ENCODE measurements around the gene CCDC28B.
A peak's percentile ranks its signal among the peaks of the same experiment; 100 is the strongest.
"Not testable (repeated sequence)": the region's sequence is repeated elsewhere in the genome, so short reads cannot be mapped to it uniquely, and the experiment has no call there.

The CCDC28B gene

GRCh38 chr1:32200226-32201010, at the start of gene CCDC28B:
CCDC28B (plus strand) TSS chr1:32200595; CDS start chr1:32201936, 1,341 bp downstream.
- Histone ChIP-seq H3K4me1 (ENCODE audit: control insufficient read depth, insufficient read depth, low read length) (peaks cover 38% of the 10 kb centered on the region), H3K9me3 (ENCODE audit: control insufficient read depth in 2 of 2, low read length in 2 of 2) (no peaks in the 10 kb centered on the region), H3K9ac (ENCODE audit: low read length in 2 of 2) (peak within 1 kb of the TSS; percentile 84 to 92), H3K27ac (ENCODE audit: low read length) (peak within 1 kb of the TSS; percentile 83), H3K4me3 (ENCODE audit: low read length in 2 of 2) (peak within 1 kb of the TSS; percentile 86 to 91), H3K36me3 (ENCODE audit: control insufficient read depth in 2 of 2, insufficient read depth in 2 of 2, low read length in 2 of 2) (peaks cover 16 to 30% of the 10 kb centered on the region in 2 donors), H3K27me3 (ENCODE audit: control insufficient read depth in 1 of 2, insufficient read depth in 2 of 2, low read length in 2 of 2) (no peaks in the 10 kb centered on the region)

DNA sequence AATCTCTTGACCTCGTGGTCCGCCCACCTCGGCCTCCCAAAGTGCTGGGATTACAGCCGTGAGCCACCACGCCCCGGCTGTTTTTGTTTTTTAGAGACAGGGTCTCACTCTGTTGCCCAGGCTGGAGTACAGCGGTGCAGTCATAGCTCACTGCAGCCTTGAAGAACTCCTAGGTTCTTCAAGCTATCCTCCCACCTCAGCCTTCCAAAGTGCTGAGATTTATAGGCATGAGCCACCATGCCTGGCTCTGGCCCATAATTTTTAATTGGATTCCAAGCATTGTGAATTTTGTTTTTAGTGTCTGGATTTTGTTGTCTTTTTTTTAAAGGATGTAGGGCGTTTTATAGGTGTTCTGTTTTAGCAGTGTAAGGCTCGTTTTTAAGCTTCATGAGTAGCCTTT, 49.5 kb upstream of the CCDC28B start:
- H3K27ac ChIP-seq (ENCODE audit: low read length): no peak overlapping the region
- H3K9ac ChIP-seq (ENCODE audit: low read length in 2 of 2): no peak overlapping the region
- peaks cover 4% of the 10 kb centered on the region for H3K4me1 ChIP-seq (ENCODE audit: control insufficient read depth, insufficient read depth, low read length)
- H3K9me3 ChIP-seq (ENCODE audit: control insufficient read depth in 2 of 2, low read length in 2 of 2): no peaks in the 10 kb centered on the region
- H3K27me3 ChIP-seq (ENCODE audit: control insufficient read depth in 1 of 2, insufficient read depth in 2 of 2, low read length in 2 of 2): no peaks in the 10 kb centered on the region
- H3K4me3 ChIP-seq (ENCODE audit: low read length in 2 of 2): no peak overlapping the region
- H3K36me3 ChIP-seq (ENCODE audit: control insufficient read depth in 2 of 2, insufficient read depth in 2 of 2, low read length in 2 of 2): peaks cover 2% of the 10 kb centered on the region in 2 donors

- Histone ChIP-seq H3K9ac (ENCODE audit: low read length in 2 of 2) (no peak overlapping the region), H3K4me3 (ENCODE audit: low read length in 2 of 2) (no peak overlapping the region), H3K27me3 (ENCODE audit: control insufficient read depth in 1 of 2, insufficient read depth in 2 of 2, low read length in 2 of 2) (no peaks in the 10 kb centered on the region), H3K36me3 (ENCODE audit: control insufficient read depth in 2 of 2, insufficient read depth in 2 of 2, low read length in 2 of 2) (peaks cover 5 to 7% of the 10 kb centered on the region in 2 donors), H3K27ac (ENCODE audit: low read length) (no peak overlapping the region), H3K4me1 (ENCODE audit: control insufficient read depth, insufficient read depth, low read length) (peaks cover 4% of the 10 kb centered on the region), H3K9me3 (ENCODE audit: control insufficient read depth in 2 of 2, low read length in 2 of 2) (no peaks in the 10 kb centered on the region)
Measured at GRCh38 chr1:32151319-32151787, 49.0 kb upstream of the CCDC28B start.

GRCh38 chr1:32159189-32159588, 41.2 kb upstream of the CCDC28B start:
- Histone ChIP-seq H3K36me3 (ENCODE audit: control insufficient read depth in 2 of 2, insufficient read depth in 2 of 2, low read length in 2 of 2) (peaks cover 67 to 72% of the 10 kb centered on the region in 2 donors), H3K27ac (ENCODE audit: low read length) (no peak overlapping the region), H3K27me3 (ENCODE audit: control insufficient read depth in 1 of 2, insufficient read depth in 2 of 2, low read length in 2 of 2) (no peaks in the 10 kb centered on the region), H3K9me3 (ENCODE audit: control insufficient read depth in 2 of 2, low read length in 2 of 2) (no peaks in the 10 kb centered on the region), H3K4me1 (ENCODE audit: control insufficient read depth, insufficient read depth, low read length) (no peaks in the 10 kb centered on the region), H3K9ac (ENCODE audit: low read length in 2 of 2) (no peak overlapping the region), H3K4me3 (ENCODE audit: low read length in 2 of 2) (no peak overlapping the region)

DNA sequence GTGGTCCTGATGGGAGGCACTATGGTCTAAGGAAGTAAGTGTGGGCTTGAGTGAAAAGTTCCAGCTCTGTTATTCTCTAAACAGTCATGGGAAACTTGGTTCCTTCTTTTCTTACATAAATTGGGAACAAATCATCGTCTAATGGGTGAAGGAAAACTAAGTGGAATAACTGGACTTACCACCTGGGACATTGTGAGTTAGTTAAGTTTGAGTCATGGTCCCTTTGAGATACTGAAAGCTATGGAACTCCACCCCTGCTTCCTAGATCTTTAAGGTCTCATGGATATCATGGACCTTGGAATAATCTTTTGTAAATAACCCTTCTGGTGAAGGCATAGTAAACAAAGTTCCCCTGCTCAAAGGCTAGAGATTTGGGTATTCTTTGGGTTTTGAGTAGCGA, 37.0 kb upstream of the CCDC28B start:
- peaks cover 55 to 62% of the 10 kb centered on the region in 2 donors for H3K36me3 ChIP-seq (ENCODE audit: control insufficient read depth in 2 of 2, insufficient read depth in 2 of 2, low read length in 2 of 2)
- H3K4me1 ChIP-seq (ENCODE audit: control insufficient read depth, insufficient read depth, low read length): no peaks in the 10 kb centered on the region
- H3K9me3 ChIP-seq (ENCODE audit: control insufficient read depth in 2 of 2, low read length in 2 of 2): no peaks in the 10 kb centered on the region
- H3K9ac ChIP-seq (ENCODE audit: low read length in 2 of 2): no peak overlapping the region
- H3K27me3 ChIP-seq (ENCODE audit: control insufficient read depth in 1 of 2, insufficient read depth in 2 of 2, low read length in 2 of 2): no peaks in the 10 kb centered on the region
- H3K4me3 ChIP-seq (ENCODE audit: low read length in 2 of 2): no peak overlapping the region
- H3K27ac ChIP-seq (ENCODE audit: low read length): no peak overlapping the region

DNA sequence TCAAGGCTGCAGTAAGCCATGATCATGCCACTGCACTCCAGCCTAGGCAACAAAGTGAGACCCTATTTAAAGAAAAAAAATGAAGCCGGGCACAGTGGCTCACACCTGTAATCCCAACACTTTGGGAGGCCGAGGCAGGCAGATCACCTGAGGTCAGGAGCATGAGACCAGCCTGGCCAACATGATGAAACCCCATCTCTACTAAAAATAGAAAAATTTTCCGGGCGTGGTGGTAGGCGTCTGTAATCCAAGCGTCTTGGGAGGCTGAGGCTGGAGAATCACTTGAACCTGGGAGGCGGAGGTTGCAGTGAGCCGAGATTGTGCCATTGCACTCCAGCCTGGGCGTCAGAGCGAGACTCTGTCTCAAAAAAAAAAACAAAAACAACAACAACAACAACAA, 34.8 kb upstream of the CCDC28B start:
- not testable (repeated sequence) for H3K4me1 ChIP-seq (ENCODE audit: control insufficient read depth, insufficient read depth, low read length); H3K9me3 ChIP-seq (ENCODE audit: control insufficient read depth in 2 of 2, low read length in 2 of 2); H3K9ac ChIP-seq (ENCODE audit: low read length in 2 of 2); H3K4me3 ChIP-seq (ENCODE audit: low read length in 2 of 2); H3K27ac ChIP-seq (ENCODE audit: low read length); H3K27me3 ChIP-seq (ENCODE audit: control insufficient read depth in 1 of 2, insufficient read depth in 2 of 2, low read length in 2 of 2)
- peaks cover 49 to 57% of the 10 kb centered on the region in 2 donors for H3K36me3 ChIP-seq (ENCODE audit: control insufficient read depth in 2 of 2, insufficient read depth in 2 of 2, low read length in 2 of 2)

- Histone ChIP-seq H3K4me1 (ENCODE audit: control insufficient read depth, insufficient read depth, low read length) (no peaks in the 10 kb centered on the region), H3K27me3 (ENCODE audit: control insufficient read depth in 1 of 2, insufficient read depth in 2 of 2, low read length in 2 of 2) (no peaks in the 10 kb centered on the region), H3K36me3 (ENCODE audit: control insufficient read depth in 2 of 2, insufficient read depth in 2 of 2, low read length in 2 of 2) (peaks cover 45 to 47% of the 10 kb centered on the region in 2 donors), H3K4me3 (ENCODE audit: low read length in 2 of 2) (no peak overlapping the region), H3K9me3 (ENCODE audit: control insufficient read depth in 2 of 2, low read length in 2 of 2) (no peaks in the 10 kb centered on the region), H3K9ac (ENCODE audit: low read length in 2 of 2) (no peak overlapping the region), H3K27ac (ENCODE audit: low read length) (no peak overlapping the region)
Measured at GRCh38 chr1:32170991-32171390, 29.4 kb upstream of the CCDC28B start.

DNA sequence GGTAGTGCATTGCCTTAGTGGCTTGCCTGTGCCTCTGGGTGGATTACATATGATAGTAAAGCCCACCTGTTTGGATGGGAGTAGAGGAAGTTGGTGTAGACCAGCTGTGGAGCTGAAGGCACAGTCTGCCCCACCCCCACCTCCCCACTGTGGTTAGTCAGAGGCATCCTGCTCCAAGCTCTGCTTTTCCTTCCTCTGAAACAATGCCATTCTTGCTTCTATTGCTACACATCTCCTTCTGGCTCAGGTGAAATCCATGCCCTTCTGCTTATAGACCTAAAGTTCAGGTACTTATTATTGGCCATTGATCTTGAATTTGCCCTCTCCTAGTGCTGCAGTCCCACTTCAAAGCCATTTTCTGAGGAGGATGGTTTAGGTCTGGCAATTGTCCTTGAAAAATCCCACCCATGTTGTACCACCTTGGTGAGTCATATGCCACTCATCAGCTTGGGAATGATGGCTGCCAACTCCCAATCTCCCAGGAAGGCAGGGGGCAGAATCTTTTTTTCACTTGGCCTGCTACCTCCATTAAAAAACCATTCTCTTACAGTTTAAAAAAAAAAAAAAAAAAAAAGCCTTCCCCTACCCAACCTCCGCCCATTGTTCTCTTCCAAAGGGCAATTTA, 27.7 kb upstream of the CCDC28B start:
- H3K4me1 ChIP-seq (ENCODE audit: control insufficient read depth, insufficient read depth, low read length): no peaks in the 10 kb centered on the region
- no peaks in the 10 kb centered on the region for H3K27me3 ChIP-seq (ENCODE audit: control insufficient read depth in 1 of 2, insufficient read depth in 2 of 2, low read length in 2 of 2)
- H3K36me3 ChIP-seq (ENCODE audit: control insufficient read depth in 2 of 2, insufficient read depth in 2 of 2, low read length in 2 of 2): peaks cover 36 to 39% of the 10 kb centered on the region in 2 donors
- H3K27ac ChIP-seq (ENCODE audit: low read length): no peak overlapping the region
- no peak overlapping the region for H3K9ac ChIP-seq (ENCODE audit: low read length in 2 of 2)
- no peaks in the 10 kb centered on the region for H3K9me3 ChIP-seq (ENCODE audit: control insufficient read depth in 2 of 2, low read length in 2 of 2)
- no peak overlapping the region for H3K4me3 ChIP-seq (ENCODE audit: low read length in 2 of 2)

GRCh38 chr1:32178380-32179192, 21.8 kb upstream of the CCDC28B start:
- Histone ChIP-seq H3K36me3 (ENCODE audit: control insufficient read depth in 2 of 2, insufficient read depth in 2 of 2, low read length in 2 of 2) (peaks cover 9 to 10% of the 10 kb centered on the region in 2 donors), H3K9ac (ENCODE audit: low read length in 2 of 2) (peak overlapping the region; percentile 68 to 87), H3K27ac (ENCODE audit: low read length) (peak overlapping the region; percentile 90), H3K4me1 (ENCODE audit: control insufficient read depth, insufficient read depth, low read length) (peaks cover 23% of the 10 kb centered on the region), H3K27me3 (ENCODE audit: control insufficient read depth in 1 of 2, insufficient read depth in 2 of 2, low read length in 2 of 2) (no peaks in the 10 kb centered on the region), H3K9me3 (ENCODE audit: control insufficient read depth in 2 of 2, low read length in 2 of 2) (no peaks in the 10 kb centered on the region), H3K4me3 (ENCODE audit: low read length in 2 of 2) (peak overlapping the region; percentile 78 to 81)

DNA sequence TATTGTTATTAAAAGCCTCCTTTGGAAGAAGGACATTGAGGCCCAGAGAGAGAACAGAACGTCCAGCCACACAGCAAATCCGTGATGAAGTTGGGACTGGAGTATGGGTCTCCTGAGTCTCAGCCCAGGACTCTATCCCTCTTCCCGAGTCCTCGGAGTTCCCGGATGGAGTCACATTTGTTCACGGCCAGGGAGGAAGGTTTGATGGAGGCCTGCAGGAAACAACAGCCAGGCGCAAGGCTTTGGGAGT, 21.3 kb upstream of the CCDC28B start:
- Histone ChIP-seq H3K9me3 (ENCODE audit: control insufficient read depth in 2 of 2, low read length in 2 of 2) (no peaks in the 10 kb centered on the region), H3K36me3 (ENCODE audit: control insufficient read depth in 2 of 2, insufficient read depth in 2 of 2, low read length in 2 of 2) (peaks cover 8 to 13% of the 10 kb centered on the region in 2 donors), H3K4me3 (ENCODE audit: low read length in 2 of 2) (peak overlapping the region; percentile 78 to 81), H3K9ac (ENCODE audit: low read length in 2 of 2) (peak overlapping the region; percentile 68 to 87), H3K27ac (ENCODE audit: low read length) (peak overlapping the region; percentile 90), H3K27me3 (ENCODE audit: control insufficient read depth in 1 of 2, insufficient read depth in 2 of 2, low read length in 2 of 2) (no peaks in the 10 kb centered on the region), H3K4me1 (ENCODE audit: control insufficient read depth, insufficient read depth, low read length) (peaks cover 24% of the 10 kb centered on the region)

Measured in stomach smooth muscle (tissue), 2 donors.